HG03196 (cell line): ENCODE measurements around the gene PLEKHH3.

ENCODE experiments used
- ATAC-seq: cut with Tn5 transposase; IDR thresholded peaks from one replicate; pipeline ENCODE4 v1.9.1; 2021; ENCODE audit not compliant: unreplicated experiment

Gene PLEKHH3

DNA sequence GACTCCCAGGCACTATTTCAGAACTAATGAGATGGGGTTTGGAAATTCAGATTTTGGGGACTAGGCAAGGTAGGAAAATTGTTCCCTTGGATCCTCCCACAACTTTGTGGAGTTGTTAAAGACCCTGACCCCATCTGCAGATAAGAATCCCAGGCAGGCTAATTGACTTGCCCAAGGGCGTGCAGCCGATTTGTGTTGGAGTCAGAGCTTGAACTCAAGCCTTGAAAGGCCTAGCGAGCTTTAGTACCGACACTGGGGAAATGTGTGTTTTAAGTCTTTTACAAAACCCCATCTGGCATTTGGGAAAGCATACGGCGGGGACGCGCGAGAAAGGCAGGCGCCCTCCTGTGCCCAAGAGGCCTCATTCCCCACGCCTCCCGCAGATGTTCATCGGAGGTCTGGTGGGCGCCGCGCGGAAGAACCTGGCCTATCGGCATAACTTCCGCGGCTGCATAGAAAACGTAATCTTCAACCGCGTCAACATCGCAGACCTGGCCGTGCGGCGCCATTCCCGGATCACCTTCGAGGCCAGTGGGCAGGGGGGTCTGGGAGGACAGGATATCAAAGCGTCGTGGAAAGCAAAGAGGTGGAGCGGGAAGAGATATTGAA lies 9.8 kb upstream of the PLEKHH3 start:
- ATAC-seq: no peak

GRCh38 chr17:42685831-42686230 lies 9.0 kb upstream of the PLEKHH3 start:
- ATAC-seq: no peak

DNA sequence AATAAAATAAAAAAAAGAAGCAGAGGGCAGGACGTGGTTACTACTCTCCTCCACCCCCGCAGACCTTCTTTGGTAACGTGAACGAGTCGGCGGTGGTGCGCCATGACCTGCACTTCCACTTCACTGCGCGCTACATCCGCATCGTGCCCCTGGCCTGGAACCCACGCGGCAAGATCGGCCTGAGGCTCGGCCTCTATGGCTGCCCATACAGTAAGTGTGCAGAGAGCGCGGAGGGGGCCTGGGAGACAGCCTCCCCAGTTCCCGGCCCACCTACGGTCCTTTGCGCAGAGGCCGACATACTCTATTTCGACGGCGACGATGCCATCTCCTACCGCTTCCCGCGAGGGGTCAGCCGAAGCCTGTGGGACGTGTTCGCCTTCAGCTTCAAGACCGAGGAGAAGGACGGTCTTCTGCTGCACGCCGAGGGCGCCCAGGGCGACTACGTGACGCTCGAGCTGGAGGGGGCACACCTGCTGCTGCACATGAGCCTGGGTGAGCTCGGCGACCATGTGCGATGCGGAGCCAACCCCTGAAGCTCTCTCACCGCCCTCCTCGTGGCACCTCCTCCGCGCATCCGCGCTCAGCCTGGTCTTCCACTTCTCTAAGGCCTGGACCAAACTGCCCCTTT lies 8.2 kb upstream of the PLEKHH3 start:
- ATAC-seq: no peak

GRCh38 chr17:42683407-42684034 lies 6.7 kb upstream of the PLEKHH3 start:
- no peak for ATAC-seq

- ATAC-seq: no peak
Observed at GRCh38 chr17:42682722-42683403, 6.1 kb upstream of the PLEKHH3 start.

- ATAC-seq: no peak
Observed at GRCh38 chr17:42681976-42682721, 5.4 kb upstream of the PLEKHH3 start, which contains the start of gene CNTNAP1. Gene CNTNAP1 (plus strand): TSS chr17:42682531. CDS start chr17:42682830, 299 bp downstream.

GRCh38 chr17:42680331-42680808 lies 3.6 kb upstream of the PLEKHH3 start:
- no peak for ATAC-seq

- ATAC-seq: no peak
Observed at GRCh38 chr17:42679492-42680330, 2.9 kb upstream of the PLEKHH3 start.

GRCh38 chr17:42678951-42679491 lies 2.2 kb upstream of the PLEKHH3 start:
- ATAC-seq: no peak

DNA sequence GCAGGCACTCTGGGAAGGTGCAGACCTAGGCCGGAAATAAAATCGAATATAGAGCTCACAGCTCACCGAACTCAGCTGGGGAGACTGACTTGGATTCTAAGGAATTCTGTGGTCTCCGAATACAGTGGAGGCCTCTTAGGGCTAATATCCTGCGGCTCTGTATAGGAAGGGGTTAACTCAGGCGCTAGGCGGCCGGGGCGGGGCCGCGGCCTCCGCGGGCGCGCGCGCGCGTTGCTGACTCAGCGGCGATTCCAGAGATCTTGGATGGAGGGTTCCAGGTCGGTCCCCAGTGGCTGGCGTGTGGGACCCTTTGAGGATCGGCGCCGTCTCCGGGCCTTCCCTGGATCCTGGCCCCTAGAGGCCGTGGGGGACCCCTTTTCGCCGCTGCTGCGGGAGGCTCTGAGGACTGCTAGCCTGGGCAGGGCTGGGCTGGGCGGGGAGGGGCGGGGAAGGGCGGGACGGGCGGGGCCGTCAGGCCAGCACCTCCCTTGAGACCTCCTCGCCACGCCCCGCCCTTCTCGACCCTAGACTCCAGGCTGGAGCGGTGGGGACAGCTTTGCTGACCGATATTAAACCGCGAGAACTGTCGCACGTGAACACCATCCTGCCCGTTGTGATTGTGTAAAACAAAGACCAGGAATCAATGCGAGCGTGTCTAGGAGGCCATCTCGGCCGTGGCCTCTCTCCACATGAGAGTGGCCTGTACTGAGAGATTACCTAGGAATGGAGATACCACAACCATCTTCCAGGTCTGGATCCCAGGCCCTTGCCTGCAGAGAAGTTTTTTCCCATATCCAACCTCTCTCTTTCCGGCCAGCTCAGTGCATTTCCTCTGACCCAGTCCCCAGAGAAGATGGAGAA lies 1.4 kb upstream of the PLEKHH3 start:
- peak; percentile 27 for ATAC-seq

GRCh38 chr17:42677012-42677857 lies 441 bp upstream of the PLEKHH3 start:
- peak; percentile 59 for ATAC-seq

GRCh38 chr17:42675965-42676423 lies 800 bp downstream of the PLEKHH3 start:
- no peak for ATAC-seq

DNA sequence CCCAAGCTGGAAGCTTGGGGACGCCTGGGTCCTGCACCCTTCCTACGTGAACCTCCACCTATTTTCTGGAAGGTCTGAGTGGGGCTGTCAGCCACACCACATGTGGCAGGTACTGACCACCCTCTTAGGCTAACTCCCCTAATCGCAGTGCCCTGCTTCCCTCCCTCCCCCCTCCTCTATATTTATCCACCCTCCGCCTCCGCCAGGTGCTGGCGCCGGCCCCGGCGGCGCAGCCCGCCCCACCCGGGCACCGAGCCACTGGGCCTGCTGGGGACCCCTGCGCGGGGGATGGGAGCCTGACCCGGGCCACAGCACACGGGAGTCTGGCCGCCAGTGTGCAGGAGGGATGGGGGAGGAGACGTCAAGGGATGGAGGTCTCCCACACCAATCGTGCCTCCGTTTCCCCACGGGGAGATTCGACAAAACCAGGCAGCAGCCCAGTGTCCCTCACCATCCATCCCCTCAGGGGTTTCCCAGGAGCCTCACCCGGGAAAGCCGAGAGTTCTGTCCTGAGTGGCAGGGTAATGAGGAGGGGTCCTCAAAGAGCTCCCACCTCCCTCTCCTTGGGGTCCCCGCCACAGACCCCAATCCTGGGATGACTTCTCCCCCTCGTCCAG lies 1.3 kb downstream of the PLEKHH3 start:
- no peak for ATAC-seq

- no peak for ATAC-seq
Observed at GRCh38 chr17:42674755-42675347, 1.9 kb downstream of the PLEKHH3 start.

DNA sequence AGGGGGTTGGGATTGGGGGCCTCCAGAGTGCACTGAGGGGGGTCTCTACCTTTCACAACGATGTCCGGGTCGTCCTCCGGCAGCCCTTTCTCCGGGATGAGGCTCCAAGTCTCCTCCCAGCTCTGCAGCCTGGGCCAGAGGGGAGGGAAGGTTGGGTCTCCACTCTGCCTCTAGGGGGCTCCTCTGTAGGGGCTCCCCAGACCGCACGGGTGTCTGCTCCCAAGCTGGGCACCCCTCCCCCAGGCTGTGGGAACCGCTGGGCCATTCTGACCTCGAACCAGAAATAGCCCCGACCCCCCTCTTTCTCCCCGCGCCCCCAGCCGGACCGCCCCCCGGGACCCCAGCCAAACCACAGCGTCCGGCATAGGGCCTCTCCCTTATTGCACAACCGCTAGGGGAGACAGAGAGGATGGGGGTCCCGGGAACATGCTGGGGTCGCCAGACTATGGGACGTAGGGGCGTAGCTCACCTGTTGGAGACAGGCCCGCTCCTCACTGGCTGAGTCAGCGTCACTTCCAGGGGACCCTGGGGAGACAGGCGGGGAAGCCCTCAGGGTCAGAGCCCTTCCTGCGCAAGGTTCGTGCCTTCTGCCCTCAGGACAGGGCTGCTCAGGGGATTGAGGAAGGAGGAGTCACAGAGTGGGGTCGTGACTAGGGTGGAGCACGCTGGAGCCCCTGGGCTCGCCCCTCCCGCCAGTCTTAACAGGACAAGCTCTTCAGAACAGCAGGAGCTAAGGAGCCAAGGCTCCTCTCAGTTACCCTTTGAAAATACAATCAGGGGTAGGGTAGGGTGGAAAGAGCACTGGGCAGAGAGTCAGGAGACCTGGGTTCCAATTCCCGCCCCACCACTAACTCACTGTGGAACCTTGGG lies 2.7 kb downstream of the PLEKHH3 start:
- no peak for ATAC-seq

DNA sequence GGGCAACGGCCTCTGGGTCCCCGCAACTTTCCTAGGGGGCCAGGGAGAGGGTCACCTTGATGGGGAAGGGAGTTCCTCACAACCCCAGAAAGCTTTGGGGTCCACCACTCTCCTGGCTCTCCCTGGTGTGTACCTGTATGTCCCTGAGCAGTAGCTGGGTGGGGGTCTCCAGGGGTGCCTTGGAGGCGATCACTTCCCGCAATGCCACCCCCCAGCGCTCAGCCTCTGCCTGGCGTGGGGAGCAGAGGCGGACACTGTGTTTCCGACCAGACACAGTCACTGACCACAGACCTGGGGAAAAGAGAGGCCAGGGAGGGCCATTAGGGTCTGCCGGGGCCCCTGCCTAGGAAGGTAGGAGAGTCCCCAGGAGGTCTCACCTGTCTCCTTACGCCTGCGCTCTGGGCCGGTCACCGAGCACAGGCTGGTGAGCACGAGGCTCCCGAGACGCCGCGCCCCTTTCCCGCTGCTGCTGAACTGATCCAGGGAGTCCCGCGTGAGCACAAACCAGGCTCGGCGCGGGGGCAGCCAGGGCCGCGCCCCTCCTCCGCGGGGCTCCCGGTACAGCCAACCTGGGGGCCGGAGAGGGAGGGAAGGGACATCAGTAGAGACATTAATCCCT lies 3.4 kb downstream of the PLEKHH3 start:
- ATAC-seq: no peak
